Measurements from ENCODE around the gene PRG2. TPM values are rescaled to one million over a fixed set of nuclear protein-coding genes. Genes with fewer than 3 reads are reported as not detected.
"Not testable (repeated sequence)": the region's sequence is repeated elsewhere in the genome, so short reads cannot be mapped to it uniquely, and the experiment has no call there.

Gene PRG2
- total RNA-seq, 1 experiment from 2014 or later: not detected

- H3K27me3 ChIP-seq: no peaks in the 10 kb centered on the region
- no peak overlapping the region for H3K27ac ChIP-seq
- no peak overlapping the region for H3K4me3 ChIP-seq
- H3K4me1 ChIP-seq: no peaks in the 10 kb centered on the region
- no peak for DNase-seq
- no peaks in the 10 kb centered on the region for H3K9me3 ChIP-seq (replicated peaks)
- H3K36me3 ChIP-seq: no peaks in the 10 kb centered on the region
Measured at GRCh38 chr11:57409321-57410100, 19.1 kb upstream of the PRG2 start.

- no peaks in the 10 kb centered on the region for H3K4me1 ChIP-seq
- no peak for DNase-seq
- H3K27ac ChIP-seq: no peak overlapping the region
- H3K9me3 ChIP-seq (replicated peaks): no peaks in the 10 kb centered on the region
- H3K36me3 ChIP-seq: no peaks in the 10 kb centered on the region
- H3K27me3 ChIP-seq: no peaks in the 10 kb centered on the region
- H3K4me3 ChIP-seq: no peak overlapping the region
Measured at GRCh38 chr11:57408771-57409170, 18.3 kb upstream of the PRG2 start.

DNA sequence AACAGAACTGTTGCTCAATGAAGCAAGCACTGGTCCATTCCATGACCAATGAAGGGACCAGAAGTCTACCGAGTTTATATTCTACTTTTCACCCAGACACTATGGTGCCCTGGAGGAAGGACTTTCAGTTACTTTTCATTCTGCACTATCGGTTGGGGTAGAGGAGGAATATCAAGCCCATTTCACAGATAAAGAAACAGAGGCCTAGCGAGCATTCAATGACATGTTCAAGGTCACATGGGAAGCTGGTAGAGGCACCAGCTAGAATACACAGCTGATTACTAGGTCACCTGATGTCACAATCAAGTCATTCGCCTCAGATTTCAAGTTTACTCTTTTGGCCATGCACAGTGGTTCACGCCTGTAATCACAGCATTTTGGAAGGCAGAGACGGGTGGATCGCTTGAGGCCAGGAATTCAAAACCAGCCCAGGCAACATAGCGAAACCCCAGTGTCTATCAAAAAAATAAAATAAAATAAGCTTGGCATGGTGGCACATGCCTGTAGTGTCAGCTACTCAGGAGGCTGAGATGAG is 17.6 kb upstream of the PRG2 start:
- no peak for DNase-seq
- no peak overlapping the region for H3K4me3 ChIP-seq
- H3K27ac ChIP-seq: no peak overlapping the region
- no peaks in the 10 kb centered on the region for H3K36me3 ChIP-seq
- no peaks in the 10 kb centered on the region for H3K9me3 ChIP-seq (replicated peaks)
- H3K4me1 ChIP-seq: no peaks in the 10 kb centered on the region
- H3K27me3 ChIP-seq: no peaks in the 10 kb centered on the region

- no peak overlapping the region for H3K4me3 ChIP-seq
- no peaks in the 10 kb centered on the region for H3K4me1 ChIP-seq
- no peaks in the 10 kb centered on the region for H3K36me3 ChIP-seq
- no peak for DNase-seq
- H3K27ac ChIP-seq: no peak overlapping the region
- no peaks in the 10 kb centered on the region for H3K9me3 ChIP-seq (replicated peaks)
- no peaks in the 10 kb centered on the region for H3K27me3 ChIP-seq
Measured at GRCh38 chr11:57407010-57407920, 16.8 kb upstream of the PRG2 start.

GRCh38 chr11:57406337-57406904 is 16.0 kb upstream of the PRG2 start:
- no peaks in the 10 kb centered on the region for H3K36me3 ChIP-seq
- no peak overlapping the region for H3K4me3 ChIP-seq
- H3K9me3 ChIP-seq (replicated peaks): no peaks in the 10 kb centered on the region
- no peak for DNase-seq
- no peaks in the 10 kb centered on the region for H3K27me3 ChIP-seq
- H3K4me1 ChIP-seq: no peaks in the 10 kb centered on the region
- H3K27ac ChIP-seq: no peak overlapping the region

DNA sequence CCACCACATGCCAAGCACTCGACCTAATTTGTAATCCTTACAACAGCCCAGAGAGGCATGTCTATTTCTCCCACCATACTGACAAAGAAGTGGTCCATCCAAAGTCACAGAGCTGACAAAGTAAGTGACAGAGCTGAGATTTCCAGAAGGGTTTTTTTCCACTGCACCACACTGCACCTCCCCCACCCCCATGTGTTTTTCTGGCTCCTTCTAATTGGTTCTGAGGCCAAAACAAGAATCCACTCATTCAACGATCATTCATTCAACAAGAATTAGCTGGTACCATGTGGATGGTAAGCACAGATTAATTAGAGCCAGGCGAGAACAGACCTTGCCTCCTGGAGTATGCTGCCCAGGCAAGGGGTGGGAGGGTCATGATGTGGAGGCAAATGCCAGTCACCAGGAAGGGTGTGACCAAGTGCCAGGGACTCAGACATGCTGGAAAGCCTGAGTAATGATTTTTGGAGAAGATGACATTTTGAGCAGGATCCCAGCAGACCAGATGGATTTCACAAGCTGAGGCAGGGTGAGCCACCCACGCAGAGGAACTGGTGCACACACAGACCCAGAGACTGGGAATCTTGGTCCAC is 14.9 kb upstream of the PRG2 start:
- no peaks in the 10 kb centered on the region for H3K4me1 ChIP-seq
- no peak overlapping the region for H3K4me3 ChIP-seq
- no peaks in the 10 kb centered on the region for H3K9me3 ChIP-seq (replicated peaks)
- no peak for DNase-seq
- no peaks in the 10 kb centered on the region for H3K27me3 ChIP-seq
- no peak overlapping the region for H3K27ac ChIP-seq
- no peaks in the 10 kb centered on the region for H3K36me3 ChIP-seq

- no peaks in the 10 kb centered on the region for H3K36me3 ChIP-seq
- H3K4me1 ChIP-seq: no peaks in the 10 kb centered on the region
- H3K4me3 ChIP-seq: no peak overlapping the region
- no peak for DNase-seq
- H3K27me3 ChIP-seq: 0 out of 2 replicates have a peak, but pooled peaks cover 4% of the 10 kb centered on the region
- H3K9me3 ChIP-seq (replicated peaks): no peaks in the 10 kb centered on the region
- H3K27ac ChIP-seq: no peak overlapping the region
Measured at GRCh38 chr11:57403802-57404147, 13.3 kb upstream of the PRG2 start.

GRCh38 chr11:57403003-57403801 is 12.8 kb upstream of the PRG2 start:
- H3K9me3 ChIP-seq (replicated peaks); H3K4me3 ChIP-seq; H3K27ac ChIP-seq: not testable (repeated sequence)

DNA sequence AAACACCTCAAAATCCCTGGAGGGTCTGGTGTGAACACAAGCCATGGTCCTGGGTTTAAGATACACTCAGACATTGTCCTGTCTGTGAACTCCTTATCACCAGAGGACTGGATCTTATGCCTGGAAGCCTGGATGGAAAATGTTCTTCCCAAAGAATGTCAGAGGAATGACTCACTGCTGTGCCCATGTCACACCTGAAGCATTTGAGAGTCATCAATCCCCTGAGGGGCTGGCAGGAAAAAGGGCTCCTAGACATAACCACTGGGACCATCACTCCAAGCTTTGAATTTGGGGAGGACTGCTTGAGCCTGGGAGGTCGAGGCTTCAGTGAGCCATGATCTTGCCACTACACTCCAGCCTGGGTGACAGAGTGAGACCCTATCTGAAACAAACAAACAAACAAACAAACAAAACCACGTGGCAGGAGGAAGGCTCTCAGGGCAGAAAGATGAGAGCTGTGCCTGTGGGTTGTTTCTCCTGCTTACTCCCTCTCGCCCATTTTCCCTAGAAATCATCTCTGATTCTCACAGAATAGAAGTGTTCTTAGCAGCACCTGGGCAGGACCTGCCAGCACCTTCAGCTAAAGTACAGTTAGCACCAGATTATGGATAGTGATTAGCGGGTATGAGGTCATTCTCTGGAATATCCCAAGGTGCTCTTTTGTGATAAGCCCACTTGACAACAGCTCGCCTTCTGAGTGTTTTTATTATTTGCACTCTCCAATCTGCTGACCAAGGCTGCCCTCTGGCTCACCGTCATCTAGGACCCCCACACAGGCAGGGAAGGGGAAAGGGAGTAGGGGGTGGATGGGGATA is 11.9 kb upstream of the PRG2 start:
- Histone ChIP-seq H3K4me3 (no peak overlapping the region), H3K4me1 (no peaks in the 10 kb centered on the region), H3K9me3 (replicated peaks) (no peaks in the 10 kb centered on the region), H3K36me3 (no peaks in the 10 kb centered on the region), H3K27ac (no peak overlapping the region), H3K27me3 (0 out of 2 replicates have a peak, but pooled peaks cover 6% of the 10 kb centered on the region)
- no peak for DNase-seq

More at GRCh38 chr11:57403003-57403801, 12.8 kb upstream of the PRG2 start:
- not testable (repeated sequence) for DNase-seq, H3K36me3 ChIP-seq, H3K27me3 ChIP-seq, H3K4me1 ChIP-seq

DNA sequence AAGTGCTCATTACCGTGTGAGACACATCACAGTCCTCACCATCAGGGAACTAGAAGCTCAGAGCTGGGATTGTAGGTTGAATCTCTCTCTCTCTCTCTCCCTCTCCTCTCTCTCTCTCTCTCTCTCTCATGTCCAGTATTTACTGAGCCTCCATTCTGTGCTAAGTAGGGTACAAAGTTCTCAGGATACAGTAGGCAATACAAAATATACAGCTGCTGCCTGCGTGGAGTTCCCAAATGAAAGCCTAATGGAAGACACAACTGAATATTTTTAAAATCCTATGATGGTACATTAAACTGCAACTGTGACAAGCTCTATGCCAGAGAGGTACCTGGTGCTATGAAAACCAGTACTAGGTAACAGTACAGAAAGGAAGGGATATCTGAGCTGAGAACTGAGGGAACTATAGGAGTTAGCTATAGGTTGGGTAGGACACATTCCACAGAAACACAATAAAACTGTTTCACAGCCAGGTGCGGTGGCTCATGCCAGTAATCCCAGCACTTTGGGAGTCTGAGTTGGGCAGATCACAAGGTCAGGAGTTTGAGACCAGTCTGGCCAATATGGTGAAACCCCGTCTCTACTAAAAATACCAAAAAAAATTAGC is 9.6 kb upstream of the PRG2 start:
- H3K4me3 ChIP-seq: no peak overlapping the region
- H3K27me3 ChIP-seq: 0 out of 2 replicates have a peak, but pooled peaks cover 6% of the 10 kb centered on the region

GRCh38 chr11:57399221-57399620 is 8.8 kb upstream of the PRG2 start:
- Histone ChIP-seq H3K27me3 (0 out of 2 replicates have a peak, but pooled peaks cover 6% of the 10 kb centered on the region), H3K36me3 (no peaks in the 10 kb centered on the region), H3K4me1 (no peaks in the 10 kb centered on the region), H3K9me3 (replicated peaks) (no peaks in the 10 kb centered on the region), H3K27ac (no peak overlapping the region), H3K4me3 (no peak overlapping the region)
- DNase-seq: no peak

More for the DNA sequence above, 9.6 kb upstream of the PRG2 start:
- DNase-seq: no peak
- Histone ChIP-seq H3K4me1 (no peaks in the 10 kb centered on the region), H3K9me3 (replicated peaks) (no peaks in the 10 kb centered on the region), H3K27ac (no peak overlapping the region), H3K36me3 (no peaks in the 10 kb centered on the region)

GRCh38 chr11:57397394-57397990 is 7.0 kb upstream of the PRG2 start:
- Histone ChIP-seq H3K27ac (no peak overlapping the region), H3K36me3 (no peaks in the 10 kb centered on the region), H3K4me1 (no peaks in the 10 kb centered on the region), H3K27me3 (0 out of 2 replicates have a peak, but pooled peaks cover 6% of the 10 kb centered on the region), H3K4me3 (no peak overlapping the region), H3K9me3 (replicated peaks) (no peaks in the 10 kb centered on the region)
- DNase-seq: no peak

Data from SJCRH30 (cell line).